HL-60 (cell line): ENCODE results near the gene NUP210.
A peak's percentile ranks its signal among the peaks of the same experiment; 100 is the strongest.

Experiments
- DNase-seq, 2 experiments: peaks; one replicate each; pipeline ENCODE4 v3.0.0-alpha.2; 2010 to 2020; ENCODE audit warnings: low read depth in 1 of 2, low spot score in 1 of 2
- H3K27ac ChIP-seq: fragments of 250-450 bp; sonication (Bioruptor Pico); replicated peaks from 2 replicates; pipeline ENCODE4 v1.5.1; 2020; ENCODE audit warnings: mild to moderate bottlenecking, moderate library complexity
- H3K27me3 ChIP-seq: fragments of 250-450 bp; sonication (Bioruptor Pico); 2 replicates; pipeline ENCODE4 v1.5.1; 2021; ENCODE audit warnings: mild to moderate bottlenecking, moderate library complexity; ENCODE audit not compliant: insufficient read depth, poor library complexity, severe bottlenecking
- H3K4me3 ChIP-seq: replicated peaks from 2 replicates; pipeline ENCODE4 v1.5.1; 2011; ENCODE audit warnings: mild to moderate bottlenecking, control low read depth, low read length; ENCODE audit not compliant: insufficient read depth
- GABPA ChIP-seq: IDR thresholded peaks from 2 replicates; pipeline ENCODE4 v1.6.1; 2012; ENCODE audit warnings: low read depth
- POLR2AphosphoS5 ChIP-seq: IDR thresholded peaks from 2 replicates; pipeline ENCODE4 v1.6.1; 2012; ENCODE audit warnings: low read depth
- REST ChIP-seq: IDR thresholded peaks from 2 replicates; pipeline ENCODE4 v1.6.1; 2012; ENCODE audit warnings: low read depth; ENCODE audit not compliant: insufficient replicate concordance
- SPI1 ChIP-seq: IDR thresholded peaks from 2 replicates; pipeline ENCODE4 v1.6.1; 2012; ENCODE audit warnings: low read depth, mild to moderate bottlenecking, borderline replicate concordance
- TF ChIP-seq, protein P1 (sequence below): IDR thresholded peaks from one replicate; pipeline ENCODE4 v1.5.1; 2011; ENCODE audit warnings: low read length, control low read depth, inconsistent platforms; ENCODE audit not compliant: insufficient read depth

The NUP210 gene

GRCh38 chr3:13282358-13282985, 137.7 kb downstream of the NUP210 start:
- H3K27me3 ChIP-seq: peaks cover 30% of the 10 kb centered on the region
- TF ChIP-seq POLR2AphosphoS5: no peak
- TF ChIP-seq, protein P1, sequence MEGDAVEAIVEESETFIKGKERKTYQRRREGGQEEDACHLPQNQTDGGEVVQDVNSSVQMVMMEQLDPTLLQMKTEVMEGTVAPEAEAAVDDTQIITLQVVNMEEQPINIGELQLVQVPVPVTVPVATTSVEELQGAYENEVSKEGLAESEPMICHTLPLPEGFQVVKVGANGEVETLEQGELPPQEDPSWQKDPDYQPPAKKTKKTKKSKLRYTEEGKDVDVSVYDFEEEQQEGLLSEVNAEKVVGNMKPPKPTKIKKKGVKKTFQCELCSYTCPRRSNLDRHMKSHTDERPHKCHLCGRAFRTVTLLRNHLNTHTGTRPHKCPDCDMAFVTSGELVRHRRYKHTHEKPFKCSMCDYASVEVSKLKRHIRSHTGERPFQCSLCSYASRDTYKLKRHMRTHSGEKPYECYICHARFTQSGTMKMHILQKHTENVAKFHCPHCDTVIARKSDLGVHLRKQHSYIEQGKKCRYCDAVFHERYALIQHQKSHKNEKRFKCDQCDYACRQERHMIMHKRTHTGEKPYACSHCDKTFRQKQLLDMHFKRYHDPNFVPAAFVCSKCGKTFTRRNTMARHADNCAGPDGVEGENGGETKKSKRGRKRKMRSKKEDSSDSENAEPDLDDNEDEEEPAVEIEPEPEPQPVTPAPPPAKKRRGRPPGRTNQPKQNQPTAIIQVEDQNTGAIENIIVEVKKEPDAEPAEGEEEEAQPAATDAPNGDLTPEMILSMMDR: no peak
- TF ChIP-seq REST: no peak
- no peak for TF ChIP-seq SPI1
- TF ChIP-seq GABPA: no peak
- DNase-seq: no peak
- no peak overlapping the region for H3K27ac ChIP-seq
- peak overlapping the region; percentile 8; the same call in 1 of the 2 replicates for H3K4me3 ChIP-seq

GRCh38 chr3:13281507-13282357, 138.4 kb downstream of the NUP210 start:
- Histone ChIP-seq H3K27me3 (peaks cover 30% of the 10 kb centered on the region), H3K27ac (no peak overlapping the region), H3K4me3 (no peak overlapping the region)
- TF ChIP-seq POLR2AphosphoS5 (no peak), GABPA (no peak), REST (no peak), SPI1 (no peak)
- TF ChIP-seq, protein P1: no peak
- DNase-seq: no peak

DNA sequence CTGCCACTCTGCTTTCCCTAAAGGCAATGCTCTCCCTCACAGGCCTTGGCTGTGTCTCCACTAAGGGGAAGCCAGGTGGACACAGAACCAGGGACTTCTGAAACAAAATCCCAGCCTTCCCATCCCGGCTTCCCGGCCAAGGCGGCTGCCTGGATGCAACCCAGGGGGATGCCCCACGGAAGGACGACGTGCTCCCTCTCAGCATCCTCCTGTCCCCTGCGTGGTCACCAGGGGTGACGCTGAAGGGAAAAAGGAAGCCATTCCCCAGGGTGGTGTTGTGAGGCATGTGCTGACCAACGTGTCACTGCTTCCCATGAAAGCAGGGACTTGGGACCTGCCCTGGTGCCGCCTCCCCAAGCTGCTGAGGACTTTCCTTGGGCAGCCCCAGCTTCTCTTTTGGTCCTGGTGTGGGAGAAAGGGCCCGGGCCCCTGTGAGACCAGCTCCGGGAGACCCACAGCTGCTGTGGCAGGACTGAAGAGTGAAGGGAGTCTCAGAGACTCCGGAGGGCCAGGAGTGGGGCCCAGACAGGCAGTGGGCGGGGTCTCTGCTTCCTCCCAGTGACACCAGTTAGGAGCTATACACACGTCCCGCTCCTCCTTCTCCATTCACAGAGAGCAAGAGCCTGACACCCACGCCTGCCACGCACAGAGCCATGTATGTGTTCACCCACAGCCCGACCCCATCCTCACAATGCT, 139.2 kb downstream of the NUP210 start:
- Histone ChIP-seq H3K4me3 (no peak overlapping the region), H3K27ac (no peak overlapping the region), H3K27me3 (peaks cover 30% of the 10 kb centered on the region)
- TF ChIP-seq REST: no peak
- no peak for TF ChIP-seq POLR2AphosphoS5
- TF ChIP-seq SPI1: no peak
- TF ChIP-seq GABPA: no peak
- TF ChIP-seq, protein P1: no peak
- no peak for DNase-seq
